ENCODE data around the gene LTO1. TPM values are rescaled to one million over a fixed set of nuclear protein-coding genes. Genes with fewer than 3 reads are reported as not detected.

LTO1 gene
- total RNA-seq, 3 donors from 2014 or later (not counting 1 experiment from before 2014, with no cell fraction given), result 23.2 to 33.5 (median 25.3) TPM

DNA sequence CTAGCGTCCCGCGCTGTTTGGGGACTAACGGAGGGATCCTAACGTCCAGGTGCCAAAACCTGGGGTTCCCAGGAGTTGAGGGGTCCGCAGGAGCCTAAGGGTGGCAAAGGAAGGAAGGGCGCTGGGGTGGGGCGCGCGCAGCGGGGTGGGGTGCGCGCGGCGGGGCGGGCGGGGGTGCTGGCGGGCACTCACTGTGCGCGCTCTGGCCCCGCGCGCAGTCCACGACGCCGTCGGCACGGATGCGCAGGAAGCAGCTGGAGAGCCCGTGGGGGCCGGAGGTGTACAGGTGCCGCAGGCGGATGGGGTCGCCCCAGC is 28.3 kb upstream of the LTO1 start:
- H3K27me3 ChIP-seq (ENCODE audit: control insufficient read depth, insufficient read depth, low read length), result peaks cover 29% of the 10 kb centered on the region
- peaks cover 3% of the 10 kb centered on the region for H3K4me1 ChIP-seq (ENCODE audit: control insufficient read depth, insufficient read depth, low read length)
- H3K27me3 Mint-ChIP-seq (ENCODE audit: low read depth in 2 of 2), result peaks cover 33 to 41% of the 10 kb centered on the region in 2 donors
- intact Hi-C loops (cut with micrococcal nuclease), result no loop called here
- H3K27ac Mint-ChIP-seq, result no peak overlapping the region
- no peaks in the 10 kb centered on the region for H3K9me3 ChIP-seq (ENCODE audit: control insufficient read depth, insufficient read depth, low read length)
- DNase-seq, result no peak
- 5% methylated on average over 34 of the region's 34 CpGs for WGBS (ENCODE audit: insufficient coverage)
- H3K36me3 Mint-ChIP-seq, result no peaks in the 10 kb centered on the region
- no peak overlapping the region for H3K4me3 Mint-ChIP-seq
- no peak overlapping the region for H3K4me3 ChIP-seq (ENCODE audit: low read length)
- no peak overlapping the region for H3K27ac ChIP-seq (ENCODE audit: low read length)
- no peaks in the 10 kb centered on the region for H3K9me3 Mint-ChIP-seq
- TF ChIP-seq, protein P1, sequence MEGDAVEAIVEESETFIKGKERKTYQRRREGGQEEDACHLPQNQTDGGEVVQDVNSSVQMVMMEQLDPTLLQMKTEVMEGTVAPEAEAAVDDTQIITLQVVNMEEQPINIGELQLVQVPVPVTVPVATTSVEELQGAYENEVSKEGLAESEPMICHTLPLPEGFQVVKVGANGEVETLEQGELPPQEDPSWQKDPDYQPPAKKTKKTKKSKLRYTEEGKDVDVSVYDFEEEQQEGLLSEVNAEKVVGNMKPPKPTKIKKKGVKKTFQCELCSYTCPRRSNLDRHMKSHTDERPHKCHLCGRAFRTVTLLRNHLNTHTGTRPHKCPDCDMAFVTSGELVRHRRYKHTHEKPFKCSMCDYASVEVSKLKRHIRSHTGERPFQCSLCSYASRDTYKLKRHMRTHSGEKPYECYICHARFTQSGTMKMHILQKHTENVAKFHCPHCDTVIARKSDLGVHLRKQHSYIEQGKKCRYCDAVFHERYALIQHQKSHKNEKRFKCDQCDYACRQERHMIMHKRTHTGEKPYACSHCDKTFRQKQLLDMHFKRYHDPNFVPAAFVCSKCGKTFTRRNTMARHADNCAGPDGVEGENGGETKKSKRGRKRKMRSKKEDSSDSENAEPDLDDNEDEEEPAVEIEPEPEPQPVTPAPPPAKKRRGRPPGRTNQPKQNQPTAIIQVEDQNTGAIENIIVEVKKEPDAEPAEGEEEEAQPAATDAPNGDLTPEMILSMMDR (IDR thresholded peaks at IDR 0.05), result no peak
- no peaks in the 10 kb centered on the region for H3K4me1 Mint-ChIP-seq
- H3K36me3 ChIP-seq (ENCODE audit: control insufficient read depth, insufficient read depth, low read length), result no peaks in the 10 kb centered on the region
- no peak for ATAC-seq

- 5% methylated on average over 45 of the region's 45 CpGs for WGBS (ENCODE audit: insufficient coverage)
- H3K27me3 Mint-ChIP-seq (ENCODE audit: low read depth in 2 of 2), result peaks cover 33 to 42% of the 10 kb centered on the region in 2 donors
- H3K4me3 Mint-ChIP-seq, result no peak overlapping the region
- H3K4me1 Mint-ChIP-seq, result no peaks in the 10 kb centered on the region
- Histone ChIP-seq H3K27me3 (ENCODE audit: control insufficient read depth, insufficient read depth, low read length) (peaks cover 29% of the 10 kb centered on the region), H3K36me3 (ENCODE audit: control insufficient read depth, insufficient read depth, low read length) (no peaks in the 10 kb centered on the region), H3K27ac (ENCODE audit: low read length) (no peak overlapping the region), H3K4me3 (ENCODE audit: low read length) (no peak overlapping the region), H3K4me1 (ENCODE audit: control insufficient read depth, insufficient read depth, low read length) (peaks cover 3% of the 10 kb centered on the region), H3K9me3 (ENCODE audit: control insufficient read depth, insufficient read depth, low read length) (no peaks in the 10 kb centered on the region)
- DNase-seq, result no peak
- H3K27ac Mint-ChIP-seq, result no peak overlapping the region
- H3K36me3 Mint-ChIP-seq, result no peaks in the 10 kb centered on the region
- no peaks in the 10 kb centered on the region for H3K9me3 Mint-ChIP-seq
- intact Hi-C loops (cut with micrococcal nuclease), result no loop called here
- ATAC-seq, result no peak
- TF ChIP-seq, protein P1 (IDR thresholded peaks at IDR 0.05), result no peak
Observed at GRCh38 chr11:69702769-69703452, 27.8 kb upstream of the LTO1 start.

GRCh38 chr11:69702239-69702691 is 27.1 kb upstream of the LTO1 start:
- TF ChIP-seq, protein P1 (IDR thresholded peaks at IDR 0.05), result no peak
- ATAC-seq, result no peak
- intact Hi-C loops (cut with micrococcal nuclease), result no loop called here
- Histone ChIP-seq H3K36me3 (ENCODE audit: control insufficient read depth, insufficient read depth, low read length) (no peaks in the 10 kb centered on the region), H3K9me3 (ENCODE audit: control insufficient read depth, insufficient read depth, low read length) (no peaks in the 10 kb centered on the region), H3K4me3 (ENCODE audit: low read length) (no peak overlapping the region), H3K27me3 (ENCODE audit: control insufficient read depth, insufficient read depth, low read length) (peaks cover 29% of the 10 kb centered on the region), H3K4me1 (ENCODE audit: control insufficient read depth, insufficient read depth, low read length) (peaks cover 3% of the 10 kb centered on the region), H3K27ac (ENCODE audit: low read length) (no peak overlapping the region)
- no peak for DNase-seq
- Mint-ChIP-seq H3K9me3 (no peaks in the 10 kb centered on the region), H3K27ac (no peak overlapping the region), H3K36me3 (no peaks in the 10 kb centered on the region), H3K27me3 (ENCODE audit: low read depth in 2 of 2) (peaks cover 30 to 40% of the 10 kb centered on the region in 2 donors), H3K4me3 (no peak overlapping the region), H3K4me1 (no peaks in the 10 kb centered on the region)
- 2% methylated on average over 34 of the region's 35 CpGs for WGBS (ENCODE audit: insufficient coverage)

Measured in natural killer cell (primary cell).